Thymus (tissue), 11 donors: ENCODE measurements around the gene TNNT3. TPM values are rescaled to one million over a fixed set of nuclear protein-coding genes. Genes with fewer than 3 reads are reported as not detected.

ENCODE experiments used
- DNase-seq, 9 donors: peaks; one replicate each; pipeline ENCODE4 v3.0.0-alpha.2; 2013; ENCODE audit warnings: low spot score in 9 of 9, low read depth in 6 of 9, missing footprints in 1 of 9
- H3K27ac ChIP-seq, 2 donors: one replicate each; pipeline ENCODE4 v1.5.1; 2013; ENCODE audit warnings: control low read depth in 1 of 2, low read depth in 1 of 2, low read length in 1 of 2, mild to moderate bottlenecking in 1 of 2, moderate library complexity in 1 of 2
- H3K27me3 ChIP-seq, 2 donors: one replicate each; pipeline ENCODE4 v1.5.1; 2013; ENCODE audit warnings: low read length in 1 of 2; ENCODE audit not compliant: control insufficient read depth in 2 of 2, insufficient read depth in 1 of 2
- H3K36me3 ChIP-seq, 2 donors: one replicate each; pipeline ENCODE4 v1.5.1; 2013; ENCODE audit warnings: low read length in 1 of 2, mild to moderate bottlenecking in 1 of 2, moderate library complexity in 1 of 2; ENCODE audit not compliant: control insufficient read depth in 2 of 2, insufficient read depth in 2 of 2
- H3K4me1 ChIP-seq, 2 donors: one replicate each; pipeline ENCODE4 v1.5.1; 2013; ENCODE audit warnings: low read length in 2 of 2; ENCODE audit not compliant: control insufficient read depth in 2 of 2, insufficient read depth in 2 of 2
- H3K4me3 ChIP-seq, 2 donors: one replicate each; pipeline ENCODE4 v1.5.1; 2013; ENCODE audit warnings: low read length in 2 of 2, control low read depth in 1 of 2, mild to moderate bottlenecking in 1 of 2
- H3K9me3 ChIP-seq, 2 donors: one replicate each; pipeline ENCODE4 v1.5.1; 2013; ENCODE audit warnings: low read length in 1 of 2, mild to moderate bottlenecking in 1 of 2; ENCODE audit not compliant: control insufficient read depth in 2 of 2, insufficient read depth in 1 of 2
- WGBS: extraction: QIAGEN DNeasy Blood & Tissue Kit; methylation state at CpG from one replicate; pipeline ENCODE4 v1.1.7; 2013; 5-methylcytosine and 5-hydroxymethylcytosine counted together
- polyA plus RNA-seq: library from polyadenylated mRNA; stranded (reverse); fragments of 200-250 nt; gene quantifications from one replicate; pipeline ENCODE4 v1.2.3, GENCODE V29; 2013
- total RNA-seq: library from RNA; stranded (reverse); fragments of 120-200 nt; gene quantifications from one replicate; pipeline ENCODE4 v1.2.4, GENCODE V29; 2013
- donor health status: healthy.

Gene TNNT3
- total and polyA plus RNA-seq, 2 donors: 15.8 to 44.9 TPM

DNA sequence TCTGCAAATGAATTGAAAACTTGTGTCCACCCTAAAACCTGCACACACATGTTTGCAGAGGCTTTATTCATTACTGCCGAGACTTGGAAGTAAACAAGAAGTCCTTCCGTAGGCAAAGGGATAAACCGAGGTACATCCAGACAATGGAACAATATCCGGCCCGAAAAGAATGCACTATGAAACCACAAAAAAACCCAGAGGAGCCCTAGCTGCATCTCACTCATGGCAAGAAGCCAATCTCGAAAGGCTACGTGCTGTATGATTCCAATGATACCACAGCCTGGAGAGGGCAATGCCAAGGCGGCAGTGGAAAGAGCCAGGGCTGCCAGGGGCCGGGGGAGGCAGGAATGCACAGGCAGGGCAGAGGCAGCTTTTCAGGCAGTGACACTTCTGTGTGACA lies 24.5 kb downstream of the TNNT3 start:
- no peak overlapping the region for H3K27ac ChIP-seq
- WGBS: 90% methylated on average over 9 of the region's 9 CpGs
- DNase-seq: no peak
- no peak overlapping the region for H3K4me3 ChIP-seq
- no peaks in the 10 kb centered on the region for H3K36me3 ChIP-seq
- no peaks in the 10 kb centered on the region for H3K9me3 ChIP-seq
- H3K4me1 ChIP-seq: peaks cover 0 to 16% of the 10 kb centered on the region in 2 donors
- no peaks in the 10 kb centered on the region for H3K27me3 ChIP-seq

DNA sequence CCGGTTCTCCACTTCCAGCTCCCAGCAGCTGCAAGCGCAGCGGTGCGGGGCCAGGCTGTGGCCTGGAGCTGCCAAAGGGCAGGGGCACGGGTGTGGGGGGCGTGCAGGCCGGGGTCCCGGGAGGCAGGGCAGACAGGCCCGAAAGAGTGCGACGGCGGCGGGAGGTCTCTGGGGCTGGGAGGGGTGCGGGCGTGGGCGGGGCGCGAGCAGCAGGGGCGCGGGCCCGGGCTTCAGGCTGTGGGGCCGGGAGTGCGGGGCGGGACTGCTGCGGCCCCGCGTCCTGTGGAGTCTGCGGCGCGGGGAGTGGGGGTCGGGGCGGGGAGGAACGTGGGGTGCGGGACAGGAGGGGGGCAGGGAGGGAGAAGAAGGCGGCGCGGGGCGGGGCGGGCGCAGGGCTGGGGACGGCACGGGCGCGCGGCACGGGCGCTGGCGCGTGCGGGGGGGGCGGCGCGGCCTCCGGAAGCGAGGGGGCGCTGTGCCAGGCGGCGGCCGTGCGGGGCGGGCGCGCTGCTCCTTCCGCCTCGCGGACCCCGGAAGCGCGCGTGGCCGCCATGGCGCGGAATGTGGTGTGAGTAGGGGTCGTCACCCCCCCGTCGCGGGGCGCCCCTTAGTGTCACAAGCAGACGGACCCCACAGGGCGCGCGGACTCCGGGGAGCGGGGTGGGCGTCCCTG lies 27.4 kb downstream of the TNNT3 start, which contains the start of gene MRPL23:
Gene MRPL23 (plus strand): TSS at position 521 of the 673 bp plus-strand sequence. CDS start 31 bp downstream, at position 552.
- H3K4me1 ChIP-seq: peaks cover 0 to 8% of the 10 kb centered on the region in 2 donors
- WGBS: no CpG with 5 or more reads among the region's 85 CpGs
- no peak within 1 kb of the TSS for H3K4me3 ChIP-seq
- H3K27ac ChIP-seq: no peak within 1 kb of the TSS
- no peaks in the 10 kb centered on the region for H3K36me3 ChIP-seq
- no peak for DNase-seq
- H3K9me3 ChIP-seq: no peaks in the 10 kb centered on the region
- H3K27me3 ChIP-seq: no peaks in the 10 kb centered on the region

DNA sequence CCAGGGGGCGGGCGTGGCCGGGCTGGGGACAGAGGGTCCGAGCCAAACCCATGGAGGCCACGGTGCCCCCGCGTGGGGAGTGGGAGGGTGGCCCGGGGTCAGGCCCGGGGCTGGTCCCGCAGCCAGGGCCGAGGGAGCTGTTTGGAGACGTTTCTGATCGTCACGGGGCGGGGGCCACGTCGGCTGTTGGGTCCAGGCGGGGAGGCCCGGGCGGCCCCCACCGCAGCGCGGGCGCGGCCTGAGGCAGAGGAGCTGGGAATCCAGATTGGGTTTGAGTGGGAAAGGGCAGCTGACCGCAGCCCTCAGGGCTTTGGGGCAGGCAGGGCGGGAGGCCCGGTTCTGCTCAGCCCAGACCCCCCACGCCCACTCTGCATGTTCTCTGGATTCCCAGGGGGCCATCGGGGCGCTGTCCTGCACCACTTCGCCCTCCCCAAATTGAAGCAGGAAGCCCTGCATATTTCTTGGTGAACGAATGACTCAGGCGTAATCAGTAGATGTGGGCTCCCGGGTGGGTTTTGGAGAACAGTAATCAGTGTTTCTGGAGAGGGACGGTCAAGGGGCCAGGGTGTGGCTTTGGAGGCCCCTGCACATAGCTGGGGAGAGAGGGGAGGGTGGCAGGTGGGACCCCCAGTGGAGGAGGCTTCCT lies 28.2 kb downstream of the TNNT3 start:
- H3K36me3 ChIP-seq: no peaks in the 10 kb centered on the region

DNA sequence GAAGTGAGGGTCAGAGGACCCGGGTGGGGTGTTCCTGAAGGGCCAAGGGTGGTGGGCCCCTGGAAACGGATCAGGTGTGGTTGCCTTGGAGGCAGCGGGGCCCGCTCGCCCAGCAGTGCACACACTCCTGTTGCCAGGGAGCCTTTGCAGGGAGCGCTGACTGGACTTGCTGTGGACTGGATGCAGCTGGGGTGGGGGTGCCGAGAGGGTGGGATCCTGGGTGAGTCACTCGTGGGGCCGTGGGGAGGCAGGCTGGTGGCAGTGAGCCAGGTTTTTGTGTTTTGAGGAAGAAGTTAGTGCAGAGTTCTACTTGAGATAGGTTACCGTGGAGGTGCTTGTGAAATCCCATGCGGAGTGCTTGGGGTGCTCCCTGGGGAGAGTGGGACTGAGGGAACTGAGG lies 28.9 kb downstream of the TNNT3 start:
- Histone ChIP-seq H3K36me3 (no peaks in the 10 kb centered on the region), H3K4me3 (no peak overlapping the region), H3K27me3 (no peaks in the 10 kb centered on the region), H3K4me1 (no peaks in the 10 kb centered on the region), H3K27ac (no peak overlapping the region), H3K9me3 (no peaks in the 10 kb centered on the region)
- DNase-seq: no peak
- WGBS: no CpG with 5 or more reads among the region's 11 CpGs

More for the DNA sequence above, 28.2 kb downstream of the TNNT3 start:
- H3K27ac ChIP-seq: no peak overlapping the region
- H3K27me3 ChIP-seq: no peaks in the 10 kb centered on the region
- H3K4me1 ChIP-seq: peaks cover 0 to under 1% of the 10 kb centered on the region in 2 donors
- DNase-seq: no peak
- H3K9me3 ChIP-seq: no peaks in the 10 kb centered on the region
- no CpG with 5 or more reads among the region's 36 CpGs for WGBS
- H3K4me3 ChIP-seq: no peak overlapping the region

DNA sequence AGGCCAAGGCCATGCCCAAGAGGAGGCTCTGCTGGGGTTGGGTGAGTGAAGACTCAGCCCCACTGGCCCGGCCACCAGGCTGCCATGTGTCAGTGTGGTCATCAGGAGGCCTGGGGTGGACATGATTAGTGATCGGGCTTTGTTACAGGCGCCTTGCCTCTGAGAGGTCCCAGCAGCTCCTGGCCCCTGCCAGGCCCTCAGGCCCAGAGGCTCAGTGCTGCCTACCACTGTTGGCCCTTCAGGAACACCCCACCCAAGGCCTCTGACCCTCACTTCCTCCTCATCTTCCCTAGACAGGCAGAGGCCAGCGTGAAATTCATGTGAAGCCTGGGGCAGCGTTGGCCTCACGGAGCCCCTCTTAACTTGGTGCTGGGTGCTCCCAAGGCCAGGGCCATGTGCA lies 29.8 kb downstream of the TNNT3 start:
- no CpG with 5 or more reads among the region's 6 CpGs for WGBS
- H3K27me3 ChIP-seq: no peaks in the 10 kb centered on the region
- H3K27ac ChIP-seq: no peak overlapping the region
- DNase-seq: no peak
- H3K4me3 ChIP-seq: no peak overlapping the region
- no peaks in the 10 kb centered on the region for H3K9me3 ChIP-seq
- no peaks in the 10 kb centered on the region for H3K4me1 ChIP-seq
- no peaks in the 10 kb centered on the region for H3K36me3 ChIP-seq

DNA sequence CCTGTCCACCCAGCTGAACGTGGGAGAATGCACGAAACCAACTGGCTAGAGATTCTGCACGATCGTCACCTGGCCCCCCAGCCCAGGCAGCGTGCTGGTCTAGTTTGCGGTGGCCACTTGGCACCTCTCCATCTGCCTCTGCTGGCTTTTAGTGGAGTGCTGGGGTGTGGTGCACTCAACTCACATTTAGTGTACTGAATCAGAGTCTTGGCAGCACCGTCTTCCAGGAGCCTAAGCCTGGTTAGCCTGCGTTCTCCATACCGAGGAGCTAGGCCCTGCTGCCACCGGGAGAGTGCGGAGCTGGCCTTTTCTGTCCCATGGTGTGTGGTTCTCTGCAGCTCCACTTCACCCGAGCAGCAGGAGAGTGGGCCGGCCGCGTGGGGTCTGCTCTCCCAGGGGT lies 30.4 kb downstream of the TNNT3 start:
- DNase-seq: no peak
- no CpG with 5 or more reads among the region's 15 CpGs for WGBS
- Histone ChIP-seq H3K36me3 (no peaks in the 10 kb centered on the region), H3K9me3 (no peaks in the 10 kb centered on the region), H3K27ac (no peak overlapping the region), H3K4me3 (no peak overlapping the region), H3K4me1 (no peaks in the 10 kb centered on the region), H3K27me3 (no peaks in the 10 kb centered on the region)

DNA sequence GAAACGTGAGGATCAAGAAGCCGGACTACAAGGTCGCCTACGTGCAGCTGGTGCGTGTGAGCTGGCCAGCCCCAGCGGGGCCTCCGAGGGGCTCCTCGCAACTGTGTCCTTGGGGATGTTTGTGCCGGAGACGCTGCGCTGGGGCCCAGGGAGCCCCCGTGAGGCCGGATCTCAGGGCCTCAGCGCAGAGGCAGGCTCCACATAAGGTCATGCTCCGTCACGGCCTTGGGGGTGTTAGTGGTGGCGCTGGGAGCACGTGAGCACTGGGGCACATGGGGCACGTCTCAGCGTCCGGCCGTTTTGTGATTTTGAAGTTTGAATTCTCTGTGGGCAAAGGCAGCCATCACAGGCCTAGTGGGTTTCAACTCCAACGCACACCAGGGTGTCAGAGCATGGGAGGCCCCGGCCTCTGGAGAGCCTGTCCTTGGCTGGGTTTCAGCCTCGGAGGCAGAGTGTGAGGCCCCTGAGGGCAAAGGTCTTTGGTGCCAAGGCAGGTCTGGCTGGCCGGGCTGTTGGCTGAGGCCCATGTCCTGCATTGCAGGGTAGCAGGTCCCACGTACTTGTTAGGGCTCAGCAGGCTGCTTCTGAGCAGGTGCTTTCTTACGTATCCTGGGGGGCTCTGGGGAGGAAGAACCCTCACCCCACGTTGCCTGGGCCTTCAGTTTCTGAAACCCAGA lies 33.4 kb downstream of the TNNT3 start:
- H3K27me3 ChIP-seq: no peaks in the 10 kb centered on the region
- WGBS: 93% methylated on average over 3 of the region's 29 CpGs
- no peak overlapping the region for H3K4me3 ChIP-seq
- no peaks in the 10 kb centered on the region for H3K36me3 ChIP-seq
- no peak overlapping the region for H3K27ac ChIP-seq
- no peaks in the 10 kb centered on the region for H3K4me1 ChIP-seq
- no peaks in the 10 kb centered on the region for H3K9me3 ChIP-seq
- DNase-seq: no peak

DNA sequence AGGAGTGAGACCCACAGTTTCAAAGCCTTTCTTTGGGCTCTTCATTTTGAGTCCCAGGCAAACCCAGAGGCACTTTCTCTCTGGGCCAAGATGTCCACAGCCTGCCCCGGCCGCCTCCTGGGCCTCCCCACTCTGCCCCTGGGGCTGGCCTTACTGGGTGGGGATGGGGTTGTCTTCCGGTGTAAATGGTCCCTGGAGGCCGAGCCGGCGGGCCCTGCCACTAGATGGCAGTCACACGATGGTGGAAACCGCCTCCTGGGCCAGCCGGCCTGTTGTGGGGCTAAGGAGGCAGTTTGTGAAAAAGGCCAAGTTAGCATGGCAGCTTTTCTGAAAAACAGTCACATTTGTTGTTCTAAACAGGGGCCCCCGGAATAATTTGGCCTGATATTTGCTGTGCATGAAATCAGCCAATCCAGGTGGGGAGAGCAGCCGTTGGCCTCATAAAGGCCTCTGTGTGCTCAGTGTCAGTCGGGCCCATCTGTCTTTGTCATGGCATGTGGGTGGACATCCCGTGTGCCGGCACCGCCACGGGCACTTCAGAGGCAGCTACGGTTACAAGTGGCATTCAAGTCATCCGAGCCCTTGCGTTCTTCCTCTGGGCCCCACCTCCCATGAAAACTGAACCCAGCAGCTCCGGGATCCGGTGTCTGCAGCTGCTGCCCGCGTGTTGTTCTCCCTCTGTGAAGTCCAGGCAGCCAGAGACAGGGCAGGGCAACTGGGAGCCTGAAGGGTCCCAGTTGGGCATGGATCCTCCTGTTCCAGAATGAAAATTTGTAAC lies 34.2 kb downstream of the TNNT3 start:
- Histone ChIP-seq H3K27ac (no peak overlapping the region), H3K4me3 (no peak overlapping the region), H3K36me3 (no peaks in the 10 kb centered on the region), H3K4me1 (no peaks in the 10 kb centered on the region), H3K9me3 (no peaks in the 10 kb centered on the region), H3K27me3 (no peaks in the 10 kb centered on the region)
- WGBS: 55% methylated on average over 12 of the region's 23 CpGs
- no peak for DNase-seq

DNA sequence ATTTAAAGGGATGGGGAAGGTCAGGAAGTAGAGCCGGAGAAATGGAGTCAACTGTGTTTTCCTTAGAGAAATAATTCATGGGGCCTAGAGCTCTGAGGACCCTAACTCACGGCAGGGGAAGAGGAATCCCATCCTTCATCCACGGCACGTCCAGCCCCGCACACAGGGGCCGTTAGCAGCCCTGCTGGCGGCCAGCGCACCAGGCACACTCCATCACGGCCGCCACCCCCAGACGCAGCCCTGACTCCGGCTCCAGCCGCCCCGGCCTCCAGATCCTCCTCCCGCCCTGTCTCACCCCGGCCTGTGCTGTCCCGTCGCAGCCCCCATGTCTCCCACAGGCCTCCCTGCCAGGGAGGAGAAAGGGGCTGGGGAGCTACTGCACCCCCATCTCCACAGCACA lies 38.9 kb downstream of the TNNT3 start:
- Histone ChIP-seq H3K27ac (no peak overlapping the region), H3K4me3 (no peak overlapping the region), H3K36me3 (no peaks in the 10 kb centered on the region), H3K9me3 (no peaks in the 10 kb centered on the region), H3K4me1 (no peaks in the 10 kb centered on the region), H3K27me3 (no peaks in the 10 kb centered on the region)
- DNase-seq: no peak
- WGBS: no CpG with 5 or more reads among the region's 18 CpGs
